CD14-positive monocyte (primary cell): Measurements from ENCODE around the gene RELN. TPM values are rescaled to one million over a fixed set of nuclear protein-coding genes. Genes with fewer than 3 reads are reported as not detected.
"Not testable (repeated sequence)": the region's sequence is repeated elsewhere in the genome, so short reads cannot be mapped to it uniquely, and the experiment has no call there.

ENCODE experiments used
- DNase-seq, 3 donors: peaks; one replicate each; pipeline ENCODE4 v3.0.0-alpha.2; 2011 to 2022
- H2AFZ ChIP-seq: 2 replicates; pipeline ENCODE4 v1.6.0; 2012; ENCODE audit warnings: mild to moderate bottlenecking, low read depth, low read length, inconsistent platforms; ENCODE audit not compliant: insufficient read depth, poor library complexity, severe bottlenecking
- H3K27ac ChIP-seq, 2 donors: 1 replicate in 1 of 2; 2 replicates in 1 of 2; pipeline ENCODE4 v1.5.1; 2012 to 2013; ENCODE audit warnings: low read length in 2 of 2, control low read depth in 1 of 2, inconsistent platforms in 1 of 2, low read depth in 1 of 2, mild to moderate bottlenecking in 1 of 2
- H3K27me3 ChIP-seq, 2 donors: one replicate each; pipeline versions ENCODE4 v1.6.0 to v1.6.1; 2011 to 2013; ENCODE audit warnings: low read length in 2 of 2; ENCODE audit not compliant: control insufficient read depth in 2 of 2, insufficient read depth in 2 of 2
- H3K36me3 ChIP-seq, 2 donors: replicated peaks in 1 of 2; 1 replicate in 1 of 2; 2 replicates in 1 of 2; pipeline versions ENCODE4 v1.5.1 to v1.6.1; 2012 to 2013; ENCODE audit warnings: low read length in 2 of 2, control low read depth in 1 of 2, inconsistent platforms in 1 of 2, mild to moderate bottlenecking in 1 of 2; ENCODE audit not compliant: insufficient read depth in 2 of 2, control insufficient read depth in 1 of 2
- H3K4me1 ChIP-seq, 2 donors: 1 replicate in 1 of 2; 2 replicates in 1 of 2; pipeline versions ENCODE4 v1.5.1 to v1.6.1; 2012 to 2013; ENCODE audit warnings: low read length in 2 of 2, control low read depth in 1 of 2, inconsistent platforms in 1 of 2, mild to moderate bottlenecking in 1 of 2, moderate library complexity in 1 of 2; ENCODE audit not compliant: insufficient read depth in 2 of 2, control insufficient read depth in 1 of 2
- H3K4me2 ChIP-seq: replicated peaks from 2 replicates; pipeline ENCODE3; 2012; ENCODE audit warnings: low read length, moderate library complexity, mild to moderate bottlenecking; ENCODE audit not compliant: poor library complexity, severe bottlenecking; ENCODE audit errors: extremely low read depth
- H3K4me3 ChIP-seq, 3 experiments: fragments of 200-600 bp in 1 of 3; sonication (generic) in 1 of 3; replicated peaks in 1 of 3; 1 replicate in 2 of 3; 2 replicates in 1 of 3; pipeline ENCODE4 v1.5.1; 2011 to 2013; ENCODE audit warnings: low read length in 3 of 3, mild to moderate bottlenecking in 3 of 3, control low read depth in 2 of 3, low read depth in 2 of 3, inconsistent platforms in 1 of 3, moderate library complexity in 1 of 3
- H3K79me2 ChIP-seq: 2 replicates; pipeline ENCODE4 v1.6.0; 2012; ENCODE audit warnings: mild to moderate bottlenecking, control low read depth, inconsistent platforms, low read length, moderate library complexity; ENCODE audit not compliant: insufficient read depth
- H3K9ac ChIP-seq: 2 replicates; pipeline ENCODE4 v1.6.0; 2017; ENCODE audit warnings: low read length, mild to moderate bottlenecking; ENCODE audit not compliant: insufficient read depth, poor library complexity, severe bottlenecking
- H3K9me3 ChIP-seq, 2 donors: replicated peaks in 1 of 2; 1 replicate in 1 of 2; 2 replicates in 1 of 2; pipeline versions ENCODE4 v1.5.1 to v1.6.1; 2012 to 2013; ENCODE audit warnings: low read length in 2 of 2, control low read depth in 1 of 2; ENCODE audit not compliant: control insufficient read depth in 1 of 2, insufficient read depth in 1 of 2
- H4K20me1 ChIP-seq: 2 replicates; pipeline ENCODE4 v1.6.0; 2012; ENCODE audit warnings: mild to moderate bottlenecking, low read length, control low read depth, moderate library complexity; ENCODE audit not compliant: insufficient read depth
- H3K27ac Mint-ChIP-seq, 7 donors: one replicate each; pipeline ENCODE4 v1.8.0; 2020; ENCODE audit warnings: mild to moderate bottlenecking in 7 of 7, mixed read lengths in 7 of 7, moderate library complexity in 6 of 7, inconsistent platforms in 2 of 7
- H3K27me3 Mint-ChIP-seq, 3 donors: one replicate each; pipeline ENCODE4 v1.8.0; 2021 to 2022; ENCODE audit warnings: low read depth in 3 of 3, mild to moderate bottlenecking in 3 of 3, mixed read lengths in 3 of 3, moderate library complexity in 3 of 3, inconsistent platforms in 1 of 3
- H3K36me3 Mint-ChIP-seq, 2 donors: one replicate each; pipeline ENCODE4 v1.8.0; 2020; ENCODE audit warnings: mixed read lengths in 2 of 2, inconsistent platforms in 1 of 2, mild to moderate bottlenecking in 1 of 2
- H3K4me1 Mint-ChIP-seq: one replicate; pipeline ENCODE4 v1.8.0; 2020; ENCODE audit warnings: mild to moderate bottlenecking, mixed read lengths
- H3K4me3 Mint-ChIP-seq, 2 donors: one replicate each; pipeline ENCODE4 v1.8.0; 2020; ENCODE audit warnings: mild to moderate bottlenecking in 2 of 2, mixed read lengths in 2 of 2, moderate library complexity in 1 of 2
- H3K9me3 Mint-ChIP-seq, 7 donors: one replicate each; pipeline ENCODE4 v1.8.0; 2020 to 2022; ENCODE audit warnings: mixed read lengths in 7 of 7, mild to moderate bottlenecking in 6 of 7, moderate library complexity in 6 of 7, inconsistent platforms in 2 of 7
- CTCF ChIP-seq: fragments of 200-600 bp; IDR thresholded peaks from one replicate; pipeline ENCODE4 v1.8.0; 2022; ENCODE audit warnings: antibody characterized with exemption, mild to moderate bottlenecking
- WGBS: methylation state at CpG from one replicate; pipeline ENCODE4 v1.1.5; 2013; ENCODE audit warnings: missing lambda C conversion rate; ENCODE audit not compliant: insufficient coverage; 5-methylcytosine and 5-hydroxymethylcytosine counted together
- intact Hi-C, 2 donors: fragments of 100-400 bp; cut with micrococcal nuclease; formaldehyde crosslinking; loops; one replicate each; pipeline versions ENCODE4 v1.15.0 to v1.15.1; 2023
- polyA plus RNA-seq, 3 donors: library from polyadenylated mRNA; depleted of rRNA in 1 of 3; unstranded in 2 of 3; stranded (reverse) in 1 of 3; fragments of 300-500 nt in 2 of 3; fragments of >200 nt in 1 of 3; fragmentation: Illumina TruSeq in 2 of 3; gene quantifications; 1 replicate in 2 of 3; 2 replicates in 1 of 3; pipeline ENCODE4 v1.2.3, GENCODE V29; 2012 to 2021

RELN gene
- polyA plus RNA-seq, 3 donors, result not detected

- H3K4me1 Mint-ChIP-seq, result no peaks in the 10 kb centered on the region
- H3K36me3 Mint-ChIP-seq, result no peaks in the 10 kb centered on the region
- no peak for TF ChIP-seq CTCF
- Histone ChIP-seq H3K36me3 (no peaks in the 10 kb centered on the region), H3K4me2 (no peak overlapping the region), H3K4me1 (no peaks in the 10 kb centered on the region), H3K4me3 (no peak overlapping the region), H2AFZ (no peak overlapping the region), H4K20me1 (no peaks in the 10 kb centered on the region), H3K27me3 (no peaks in the 10 kb centered on the region), H3K27ac (no peak overlapping the region), H3K79me2 (no peaks in the 10 kb centered on the region), H3K9me3 (no peaks in the 10 kb centered on the region), H3K9ac (no peak overlapping the region)
- peaks cover 0 to 2% (median 0%) of the 10 kb centered on the region in 3 donors for H3K27me3 Mint-ChIP-seq
- intact Hi-C loops, result no loop called here
- H3K9me3 Mint-ChIP-seq, result peaks cover 0 to 4% (median 2%) of the 10 kb centered on the region in 7 donors
- no CpG with 5 or more reads among the region's 1 CpG for WGBS
- H3K27ac Mint-ChIP-seq, result no peak overlapping the region
- DNase-seq, result no peak
- H3K4me3 Mint-ChIP-seq, result no peak overlapping the region
Observed at GRCh38 chr7:103784646-103785286, 204.7 kb downstream of the RELN start.

GRCh38 chr7:103781409-103781808 lies 208.0 kb downstream of the RELN start:
- H3K36me3 Mint-ChIP-seq, result no peaks in the 10 kb centered on the region
- TF ChIP-seq CTCF, result no peak
- H3K4me1 Mint-ChIP-seq, result no peaks in the 10 kb centered on the region
- Histone ChIP-seq H3K27me3 (no peaks in the 10 kb centered on the region), H3K9me3 (no peaks in the 10 kb centered on the region), H3K79me2 (no peaks in the 10 kb centered on the region), H3K27ac (no peak overlapping the region), H2AFZ (no peak overlapping the region), H3K36me3 (no peaks in the 10 kb centered on the region), H3K9ac (no peak overlapping the region), H3K4me3 (no peak overlapping the region), H3K4me2 (no peak overlapping the region), H4K20me1 (no peaks in the 10 kb centered on the region), H3K4me1 (no peaks in the 10 kb centered on the region)
- no peak overlapping the region for H3K27ac Mint-ChIP-seq
- intact Hi-C loops, result no loop called here
- peaks cover 0 to 2% (median 0%) of the 10 kb centered on the region in 7 donors for H3K9me3 Mint-ChIP-seq
- peaks cover 0 to 3% (median 2%) of the 10 kb centered on the region in 3 donors for H3K27me3 Mint-ChIP-seq
- no peak overlapping the region for H3K4me3 Mint-ChIP-seq
- WGBS, result no CpG with 5 or more reads among the region's 1 CpG
- no peak for DNase-seq

GRCh38 chr7:103780561-103780960 lies 208.9 kb downstream of the RELN start:
- H3K36me3 Mint-ChIP-seq, H3K4me1 ChIP-seq, H4K20me1 ChIP-seq, H3K9me3 Mint-ChIP-seq, H3K27ac Mint-ChIP-seq, H3K27me3 Mint-ChIP-seq, H3K9ac ChIP-seq, H3K79me2 ChIP-seq, H3K4me3 ChIP-seq, intact Hi-C loops, H3K36me3 ChIP-seq, H3K4me3 Mint-ChIP-seq, H3K27ac ChIP-seq, DNase-seq, H2AFZ ChIP-seq, H3K4me1 Mint-ChIP-seq, H3K27me3 ChIP-seq, H3K9me3 ChIP-seq, H3K4me2 ChIP-seq: not testable (repeated sequence)
- WGBS, result 91% methylated on average over 1 of the region's 2 CpGs
